Measurements from ENCODE around the gene FEZF1. TPM values are rescaled to one million over a fixed set of nuclear protein-coding genes. Genes with fewer than 3 reads are reported as not detected.
A peak's percentile ranks its signal among the peaks of the same experiment; 100 is the strongest.

FEZF1 gene
- polyA plus RNA-seq, 1 donor from 2014 or later = 1.1 TPM

DNA sequence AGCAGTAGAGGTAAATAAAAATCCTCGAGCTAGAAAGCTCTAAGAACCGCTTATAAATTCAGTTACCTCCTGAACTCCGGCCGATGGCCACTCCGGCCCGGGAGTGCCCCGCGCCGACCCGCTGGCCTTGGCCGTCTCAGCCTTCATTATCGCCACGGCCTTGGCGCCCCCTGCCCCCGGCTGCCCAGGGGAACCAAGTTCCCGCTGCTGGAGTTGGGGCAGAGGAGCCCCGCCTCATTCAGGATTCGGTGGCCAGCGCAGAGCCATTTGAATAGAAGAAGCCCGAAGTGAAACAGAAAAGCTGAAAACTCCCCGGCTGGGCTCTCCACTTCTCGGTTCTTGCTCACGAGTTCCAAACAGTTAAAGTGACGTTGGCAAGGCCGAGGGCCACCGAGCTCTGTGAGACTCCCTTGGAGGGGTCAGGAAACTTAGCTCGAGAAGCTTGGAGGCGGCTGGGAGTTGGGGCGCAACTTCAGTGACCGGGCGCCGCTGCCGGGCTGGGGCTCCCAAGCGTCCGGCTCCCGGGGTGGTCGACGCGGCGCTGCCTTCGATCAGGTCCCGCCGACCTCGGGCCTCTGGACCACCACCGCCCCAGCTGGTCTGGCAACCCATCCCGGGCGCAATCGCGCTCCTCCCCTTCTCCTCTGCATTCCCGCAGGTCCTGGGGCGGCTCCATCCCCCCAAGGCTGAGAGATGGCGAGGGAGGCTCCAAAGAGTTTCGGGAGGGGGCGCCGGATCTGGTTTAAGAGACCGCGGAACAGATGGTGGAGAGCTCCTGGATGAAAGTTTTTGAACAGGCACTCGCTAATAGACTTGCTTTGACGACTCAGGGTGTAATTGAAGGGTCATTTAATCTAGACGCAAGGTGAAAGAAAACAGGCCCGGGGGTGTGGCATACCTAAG is 5.8 kb upstream of the FEZF1 start:
- Histone ChIP-seq H3K4me3 (ENCODE audit: low read length) (peak overlapping the region; percentile 35), H3K27ac (ENCODE audit: low read length) (no peak overlapping the region), H3K9me2 (ENCODE audit: insufficient read depth, low read length) (no peaks in the 10 kb centered on the region), H4K20me1 (ENCODE audit: insufficient read depth) (no peaks in the 10 kb centered on the region), H3K4me2 (ENCODE audit: low read length) (no peak overlapping the region), H2AFZ (ENCODE audit: low read depth, low read length) (no peak overlapping the region), H3K9ac (ENCODE audit: low read length) (no peak overlapping the region), H3K79me2 (replicated peaks; ENCODE audit: insufficient read depth, low read length) (peaks cover 95% of the 10 kb centered on the region), H3K9me3 (ENCODE audit: low read length) (no peaks in the 10 kb centered on the region), H3K36me3 (ENCODE audit: insufficient read depth, low read length) (no peaks in the 10 kb centered on the region), H3K27me3 (ENCODE audit: insufficient read depth, low read depth, low read length) (peaks cover 99% of the 10 kb centered on the region), H3F3A (ENCODE audit: insufficient read depth, low read length, poor library complexity, severe bottlenecking) (peaks cover 7% of the 10 kb centered on the region)
- no peak for TF ChIP-seq TAF1 (IDR thresholded peaks at IDR 0.05; ENCODE audit: low read depth)
- no peak for TF ChIP-seq MXI1 (conservative IDR thresholded peaks at IDR 0.05; ENCODE audit: poor library complexity, severe bottlenecking)
- no peak for TF ChIP-seq POLR2AphosphoS5 (IDR thresholded peaks at IDR 0.05)
- no peak for TF ChIP-seq RAD21 (conservative IDR thresholded peaks at IDR 0.05)
- TF ChIP-seq EZH2 (IDR thresholded peaks at IDR 0.05; ENCODE audit: borderline replicate concordance, insufficient read depth, low read length, poor library complexity, severe bottlenecking) = no peak
- TF ChIP-seq, protein P1, sequence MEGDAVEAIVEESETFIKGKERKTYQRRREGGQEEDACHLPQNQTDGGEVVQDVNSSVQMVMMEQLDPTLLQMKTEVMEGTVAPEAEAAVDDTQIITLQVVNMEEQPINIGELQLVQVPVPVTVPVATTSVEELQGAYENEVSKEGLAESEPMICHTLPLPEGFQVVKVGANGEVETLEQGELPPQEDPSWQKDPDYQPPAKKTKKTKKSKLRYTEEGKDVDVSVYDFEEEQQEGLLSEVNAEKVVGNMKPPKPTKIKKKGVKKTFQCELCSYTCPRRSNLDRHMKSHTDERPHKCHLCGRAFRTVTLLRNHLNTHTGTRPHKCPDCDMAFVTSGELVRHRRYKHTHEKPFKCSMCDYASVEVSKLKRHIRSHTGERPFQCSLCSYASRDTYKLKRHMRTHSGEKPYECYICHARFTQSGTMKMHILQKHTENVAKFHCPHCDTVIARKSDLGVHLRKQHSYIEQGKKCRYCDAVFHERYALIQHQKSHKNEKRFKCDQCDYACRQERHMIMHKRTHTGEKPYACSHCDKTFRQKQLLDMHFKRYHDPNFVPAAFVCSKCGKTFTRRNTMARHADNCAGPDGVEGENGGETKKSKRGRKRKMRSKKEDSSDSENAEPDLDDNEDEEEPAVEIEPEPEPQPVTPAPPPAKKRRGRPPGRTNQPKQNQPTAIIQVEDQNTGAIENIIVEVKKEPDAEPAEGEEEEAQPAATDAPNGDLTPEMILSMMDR (IDR thresholded peaks at IDR 0.05; ENCODE audit: poor library complexity, severe bottlenecking) = no peak
- TF ChIP-seq EP300 (conservative IDR thresholded peaks at IDR 0.05; ENCODE audit: poor library complexity, severe bottlenecking) = no peak
- TF ChIP-seq, protein P2, sequence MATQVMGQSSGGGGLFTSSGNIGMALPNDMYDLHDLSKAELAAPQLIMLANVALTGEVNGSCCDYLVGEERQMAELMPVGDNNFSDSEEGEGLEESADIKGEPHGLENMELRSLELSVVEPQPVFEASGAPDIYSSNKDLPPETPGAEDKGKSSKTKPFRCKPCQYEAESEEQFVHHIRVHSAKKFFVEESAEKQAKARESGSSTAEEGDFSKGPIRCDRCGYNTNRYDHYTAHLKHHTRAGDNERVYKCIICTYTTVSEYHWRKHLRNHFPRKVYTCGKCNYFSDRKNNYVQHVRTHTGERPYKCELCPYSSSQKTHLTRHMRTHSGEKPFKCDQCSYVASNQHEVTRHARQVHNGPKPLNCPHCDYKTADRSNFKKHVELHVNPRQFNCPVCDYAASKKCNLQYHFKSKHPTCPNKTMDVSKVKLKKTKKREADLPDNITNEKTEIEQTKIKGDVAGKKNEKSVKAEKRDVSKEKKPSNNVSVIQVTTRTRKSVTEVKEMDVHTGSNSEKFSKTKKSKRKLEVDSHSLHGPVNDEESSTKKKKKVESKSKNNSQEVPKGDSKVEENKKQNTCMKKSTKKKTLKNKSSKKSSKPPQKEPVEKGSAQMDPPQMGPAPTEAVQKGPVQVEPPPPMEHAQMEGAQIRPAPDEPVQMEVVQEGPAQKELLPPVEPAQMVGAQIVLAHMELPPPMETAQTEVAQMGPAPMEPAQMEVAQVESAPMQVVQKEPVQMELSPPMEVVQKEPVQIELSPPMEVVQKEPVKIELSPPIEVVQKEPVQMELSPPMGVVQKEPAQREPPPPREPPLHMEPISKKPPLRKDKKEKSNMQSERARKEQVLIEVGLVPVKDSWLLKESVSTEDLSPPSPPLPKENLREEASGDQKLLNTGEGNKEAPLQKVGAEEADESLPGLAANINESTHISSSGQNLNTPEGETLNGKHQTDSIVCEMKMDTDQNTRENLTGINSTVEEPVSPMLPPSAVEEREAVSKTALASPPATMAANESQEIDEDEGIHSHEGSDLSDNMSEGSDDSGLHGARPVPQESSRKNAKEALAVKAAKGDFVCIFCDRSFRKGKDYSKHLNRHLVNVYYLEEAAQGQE (IDR thresholded peaks at IDR 0.05; ENCODE audit: borderline replicate concordance) = no peak
- no peak for TF ChIP-seq SMC3 (conservative IDR thresholded peaks at IDR 0.05; ENCODE audit: poor library complexity)

DNA sequence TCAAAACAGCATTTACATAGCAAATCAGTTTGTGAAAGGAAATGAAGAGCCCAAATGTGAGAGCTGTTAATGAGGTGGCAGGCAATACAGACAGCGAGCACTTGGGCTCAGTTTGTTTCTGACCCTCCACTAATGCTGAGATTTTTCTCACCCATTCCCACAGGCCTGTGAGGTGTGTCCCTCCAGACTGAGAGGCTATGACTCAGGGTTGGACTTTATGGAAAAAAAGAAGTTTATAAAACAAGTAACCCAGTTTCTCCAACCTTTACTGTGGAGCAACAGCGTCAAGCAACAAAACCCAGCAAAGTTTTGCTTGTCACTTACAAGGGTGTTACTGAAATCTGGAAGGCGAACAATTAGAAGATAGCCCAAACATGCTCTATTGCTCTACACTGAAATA is 4.9 kb upstream of the FEZF1 start:
- TF ChIP-seq, protein P1 (IDR thresholded peaks at IDR 0.05; ENCODE audit: poor library complexity, severe bottlenecking) = no peak
- TF ChIP-seq, protein P2 (IDR thresholded peaks at IDR 0.05; ENCODE audit: borderline replicate concordance) = no peak
- TF ChIP-seq TAF1 (IDR thresholded peaks at IDR 0.05; ENCODE audit: low read depth) (no peak), EZH2 (IDR thresholded peaks at IDR 0.05; ENCODE audit: borderline replicate concordance, insufficient read depth, low read length, poor library complexity, severe bottlenecking) (no peak), MXI1 (conservative IDR thresholded peaks at IDR 0.05; ENCODE audit: poor library complexity, severe bottlenecking) (no peak), RAD21 (conservative IDR thresholded peaks at IDR 0.05) (no peak), POLR2AphosphoS5 (IDR thresholded peaks at IDR 0.05) (no peak), SMC3 (conservative IDR thresholded peaks at IDR 0.05; ENCODE audit: poor library complexity) (no peak), EP300 (conservative IDR thresholded peaks at IDR 0.05; ENCODE audit: poor library complexity, severe bottlenecking) (no peak)
- H3K4me2 ChIP-seq (ENCODE audit: low read length) = no peak overlapping the region
- H4K20me1 ChIP-seq (ENCODE audit: insufficient read depth) = no peaks in the 10 kb centered on the region
- no peak overlapping the region for H3K9ac ChIP-seq (ENCODE audit: low read length)
- H3K27me3 ChIP-seq (ENCODE audit: insufficient read depth, low read depth, low read length) = peaks cover 99% of the 10 kb centered on the region
- no peaks in the 10 kb centered on the region for H3K36me3 ChIP-seq (ENCODE audit: insufficient read depth, low read length)
- peaks cover 7% of the 10 kb centered on the region for H3F3A ChIP-seq (ENCODE audit: insufficient read depth, low read length, poor library complexity, severe bottlenecking)
- H2AFZ ChIP-seq (ENCODE audit: low read depth, low read length) = no peak overlapping the region
- H3K27ac ChIP-seq (ENCODE audit: low read length) = no peak overlapping the region
- H3K9me2 ChIP-seq (ENCODE audit: insufficient read depth, low read length) = no peaks in the 10 kb centered on the region
- H3K79me2 ChIP-seq (replicated peaks; ENCODE audit: insufficient read depth, low read length) = peaks cover 98% of the 10 kb centered on the region
- peak overlapping the region; percentile 15 for H3K4me3 ChIP-seq (ENCODE audit: low read length)
- H3K9me3 ChIP-seq (ENCODE audit: low read length) = no peaks in the 10 kb centered on the region
